Measurements from ENCODE around the gene PIP5K1C.

PIP5K1C gene
- total RNA-seq: 36.4 to 50.1 (median 40.6) reads per million in 4 experiments

- DNase-seq: peak; percentile 87
Observed at GRCh38 chr19:3700242-3701032, at the start of gene PIP5K1C. PIP5K1C (minus strand) TSS chr19:3700468; CDS start chr19:3700390, 78 bp downstream.

GRCh38 chr19:3748965-3749364 is 48.7 kb upstream of the PIP5K1C start:
- DNase-seq: no peak

- no peak for DNase-seq
Observed at GRCh38 chr19:3746371-3747056, 46.2 kb upstream of the PIP5K1C start.

GRCh38 chr19:3745363-3746045 is 45.2 kb upstream of the PIP5K1C start:
- DNase-seq: no peak

GRCh38 chr19:3743486-3743885 is 43.2 kb upstream of the PIP5K1C start:
- no peak for DNase-seq

GRCh38 chr19:3740431-3740830 is 40.2 kb upstream of the PIP5K1C start:
- no peak for DNase-seq

- DNase-seq: no peak
Observed at GRCh38 chr19:3738477-3739220, 38.4 kb upstream of the PIP5K1C start.

GRCh38 chr19:3737487-3738205 is 37.4 kb upstream of the PIP5K1C start:
- DNase-seq: no peak

GRCh38 chr19:3736106-3736724 is 35.9 kb upstream of the PIP5K1C start:
- no peak for DNase-seq

GRCh38 chr19:3734310-3734600 is 34.0 kb upstream of the PIP5K1C start:
- no peak for DNase-seq

- DNase-seq: no peak
Observed at GRCh38 chr19:3733549-3734309, 33.5 kb upstream of the PIP5K1C start.

GRCh38 chr19:3732108-3732507 is 31.8 kb upstream of the PIP5K1C start:
- DNase-seq: no peak

- no peak for DNase-seq
Observed at GRCh38 chr19:3730457-3730958, 30.2 kb upstream of the PIP5K1C start.

- no peak for DNase-seq
Observed at GRCh38 chr19:3725640-3726310, 25.5 kb upstream of the PIP5K1C start.

GRCh38 chr19:3725121-3725520 is 24.9 kb upstream of the PIP5K1C start:
- DNase-seq: no peak

- no peak for DNase-seq
Observed at GRCh38 chr19:3723883-3724282, 23.6 kb upstream of the PIP5K1C start.

GRCh38 chr19:3723110-3723488 is 22.8 kb upstream of the PIP5K1C start:
- no peak for DNase-seq

GRCh38 chr19:3722443-3723109 is 22.3 kb upstream of the PIP5K1C start:
- no peak for DNase-seq

- DNase-seq: no peak
Observed at GRCh38 chr19:3721887-3722442, 21.7 kb upstream of the PIP5K1C start.
